Activated CD4-positive, CD25-positive, alpha-beta regulatory T cell treated with anti-CD3 and anti-CD28 coated beads, Interleukin-2, amount 50 U/mL, for 72 hours (primary cell): ENCODE measurements around the gene TPSB2.
"Not testable (repeated sequence)": the region's sequence is repeated elsewhere in the genome, so short reads cannot be mapped to it uniquely, and the experiment has no call there.

Source experiments
- DNase-seq: peaks from one replicate; pipeline ENCODE4 v3.0.0; 2021

Gene TPSB2

DNA sequence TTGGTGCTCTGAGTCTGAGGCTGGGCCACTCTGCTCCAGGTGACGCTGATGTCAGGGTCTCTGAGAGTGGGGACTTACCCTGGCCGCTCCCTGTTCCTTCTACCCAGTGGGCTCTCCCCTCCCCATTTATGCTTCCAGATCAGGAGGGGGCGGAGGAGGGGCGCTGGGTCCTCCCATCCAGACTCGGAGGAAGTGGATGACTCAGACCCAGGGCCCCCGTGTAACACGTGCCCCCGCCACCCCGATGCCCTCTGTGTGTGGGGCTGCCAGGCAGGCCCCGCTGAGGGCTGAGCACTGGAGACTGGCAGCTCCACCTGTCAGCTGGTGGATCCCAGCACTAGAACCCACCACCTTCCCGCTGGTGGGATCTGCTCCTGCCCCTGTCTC is at the start of gene TPSB2:
TSS of gene TPSB2 (minus strand) at position 101 of the 387 bp plus-strand sequence. CDS start 233 bp downstream, outside the sequence.
- DNase-seq, result not testable (repeated sequence)

DNA sequence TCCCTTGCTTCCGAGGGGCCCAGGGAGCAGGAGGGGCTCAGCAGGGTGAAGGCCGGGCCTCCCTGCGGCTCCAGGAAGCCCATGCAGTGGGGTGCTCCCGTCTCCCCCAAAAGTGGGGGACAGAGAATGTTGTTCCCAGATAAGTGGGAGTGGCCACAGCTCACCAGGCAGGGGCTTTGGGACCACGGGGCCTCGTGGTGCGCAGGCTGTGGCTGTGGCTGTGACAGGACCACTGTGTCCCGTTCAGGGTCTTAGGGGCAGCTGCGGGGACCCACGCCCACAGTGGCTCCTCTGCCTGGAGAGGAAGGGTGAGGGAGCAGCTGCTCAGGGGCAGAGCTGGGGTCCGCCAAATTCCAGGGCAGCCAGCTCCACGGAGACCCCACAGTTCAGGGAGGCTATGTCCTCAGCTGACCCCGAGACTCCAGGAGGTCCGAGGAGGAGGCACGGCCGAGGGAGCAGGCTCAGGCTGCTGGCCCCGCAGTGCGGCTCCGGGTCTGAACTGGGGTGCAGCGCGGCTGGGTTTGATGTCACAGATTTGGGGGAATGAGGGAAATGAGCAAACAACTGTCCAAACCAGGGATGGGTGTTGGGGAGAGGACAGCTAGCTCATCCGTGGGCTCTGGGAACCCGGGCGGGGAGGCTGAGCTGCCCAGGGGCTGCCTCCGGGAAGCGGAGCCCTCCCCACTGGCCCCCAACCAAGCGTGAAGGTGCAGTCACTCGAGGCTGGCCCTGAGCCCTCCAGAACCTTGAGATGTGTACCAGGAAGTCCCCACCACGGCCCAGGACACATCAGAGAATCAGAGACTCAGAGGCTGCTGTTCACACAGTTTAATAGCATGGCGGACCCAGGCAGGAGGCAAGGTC is 49.3 kb upstream of the TPSB2 start:
- no peak for DNase-seq

DNA sequence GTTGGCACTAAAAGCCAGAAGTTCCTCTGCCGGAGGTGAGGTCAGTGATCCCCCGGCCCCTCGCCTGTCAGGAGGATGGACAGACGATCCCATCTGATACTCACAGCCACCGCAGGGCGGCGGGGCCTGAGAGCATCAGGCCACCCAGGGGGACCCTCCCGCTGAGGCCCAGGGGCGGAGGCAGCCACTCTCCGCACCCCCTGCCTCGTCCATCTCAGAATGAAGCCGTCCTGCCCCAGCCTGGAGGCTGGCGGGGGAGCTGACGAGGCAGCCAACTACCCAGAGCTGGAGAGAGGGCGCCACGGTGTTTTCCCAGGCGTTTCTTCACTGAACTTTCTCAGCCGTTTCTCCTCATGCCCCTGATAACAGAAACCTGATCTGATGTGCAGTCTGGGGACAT is 48.5 kb upstream of the TPSB2 start:
- no peak for DNase-seq

DNA sequence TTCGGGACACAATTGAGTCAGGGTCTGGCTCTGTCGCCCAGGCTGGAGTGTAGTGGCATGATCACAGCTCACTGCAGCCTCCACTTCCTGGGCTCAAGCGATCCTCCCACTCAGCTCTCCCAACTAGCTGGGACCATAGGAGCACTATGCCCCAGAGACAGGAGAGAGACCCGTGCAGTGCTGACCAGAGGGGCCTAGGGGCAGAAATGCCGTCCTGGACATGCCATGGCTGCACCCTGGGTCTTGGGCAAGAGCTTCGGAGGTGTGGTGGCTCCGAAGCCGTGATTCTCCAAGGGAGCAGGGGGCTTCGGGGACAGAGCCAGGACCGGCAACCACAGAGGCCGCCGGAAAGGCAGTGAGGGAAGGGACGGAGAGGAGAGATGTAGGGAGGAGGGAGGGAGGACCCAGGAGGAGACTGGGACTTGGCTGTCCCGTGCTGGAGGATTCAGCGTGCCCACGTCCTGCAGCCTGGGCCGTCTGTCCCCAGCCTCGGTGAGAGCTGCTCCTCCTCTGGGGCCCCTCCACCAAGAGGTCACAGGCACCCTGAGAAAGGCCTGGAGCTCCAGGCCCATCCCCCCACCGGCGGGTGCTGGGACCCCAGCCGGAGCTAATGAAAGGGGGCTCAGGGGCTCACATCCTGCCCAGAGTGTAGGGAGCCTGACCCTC is 47.8 kb upstream of the TPSB2 start:
- DNase-seq, result no peak

DNA sequence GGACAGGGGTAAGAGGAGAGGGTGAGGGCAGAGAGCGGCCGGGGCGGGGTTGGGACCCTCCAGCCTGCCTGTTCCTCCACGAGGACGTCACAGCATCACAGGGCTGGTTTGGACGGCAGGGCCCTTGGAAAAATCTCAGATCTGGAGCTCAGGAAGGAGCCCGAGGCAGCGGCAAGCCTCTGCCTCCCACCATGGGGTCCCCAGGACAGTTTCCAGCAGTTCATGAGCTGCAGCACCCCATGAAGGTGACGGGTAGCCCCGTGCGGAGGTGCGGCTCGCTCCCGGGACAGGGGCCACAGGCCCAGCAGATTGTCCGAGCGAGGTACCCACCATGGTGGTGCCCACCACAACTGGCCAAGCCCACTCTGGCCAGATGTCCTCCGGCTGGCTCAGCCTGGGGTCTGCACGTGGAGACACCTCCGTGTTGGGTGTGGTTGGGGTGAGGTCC is 47.2 kb upstream of the TPSB2 start:
- no peak for DNase-seq

DNA sequence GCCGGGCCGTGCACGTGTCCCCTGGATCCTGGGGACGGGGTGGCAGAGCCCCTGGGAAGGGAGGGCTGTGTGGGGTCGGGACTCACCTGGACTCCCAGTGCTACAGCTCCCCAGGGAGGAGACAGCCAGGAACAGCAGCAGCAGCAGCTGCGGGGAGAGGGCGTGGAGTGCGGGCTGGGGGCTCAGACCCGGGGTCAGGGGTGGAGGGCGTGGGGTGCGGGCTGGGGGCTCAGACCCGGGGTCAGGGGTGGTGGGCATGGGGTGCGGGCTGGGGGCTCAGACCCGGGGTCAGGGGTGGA is 46.5 kb upstream of the TPSB2 start:
- DNase-seq, result no peak

DNA sequence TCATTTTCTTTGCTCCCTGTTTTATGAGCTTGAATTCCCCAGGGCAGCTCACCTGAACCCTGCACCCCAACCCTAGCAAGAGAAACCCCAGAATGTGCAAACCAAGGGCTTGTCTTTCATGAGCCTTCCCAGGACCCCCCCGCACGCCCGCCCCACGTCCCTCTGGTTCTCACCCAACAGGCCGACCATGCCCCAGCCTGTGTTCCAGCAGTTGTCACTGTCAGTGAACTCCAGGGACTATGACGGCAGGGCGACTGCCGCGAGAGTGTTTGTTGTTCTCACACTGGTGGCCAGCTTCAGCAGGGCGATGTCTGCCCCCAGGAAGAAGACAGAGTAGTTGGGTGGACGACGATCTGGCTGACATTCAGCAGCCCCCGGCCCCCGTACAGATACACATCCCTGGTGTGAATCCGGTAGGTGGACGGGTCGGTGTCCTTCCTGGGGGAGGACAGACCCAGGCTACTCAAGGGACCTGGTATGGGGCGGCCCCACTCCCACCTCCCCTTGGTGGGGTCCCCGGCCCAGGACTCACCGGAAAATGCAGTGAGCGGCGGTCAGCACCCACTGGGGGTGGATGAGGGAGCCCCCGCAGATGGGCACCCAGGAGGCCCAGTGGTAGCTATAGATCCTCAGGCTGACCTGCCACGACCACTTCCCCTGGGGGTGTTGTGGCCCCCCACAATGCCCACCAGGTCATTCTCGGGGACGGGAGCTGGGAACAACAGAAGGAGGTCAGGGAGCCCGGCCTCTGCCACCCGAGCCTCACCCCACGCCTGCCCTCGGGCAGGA is 46.0 kb upstream of the TPSB2 start:
- no peak for DNase-seq

DNA sequence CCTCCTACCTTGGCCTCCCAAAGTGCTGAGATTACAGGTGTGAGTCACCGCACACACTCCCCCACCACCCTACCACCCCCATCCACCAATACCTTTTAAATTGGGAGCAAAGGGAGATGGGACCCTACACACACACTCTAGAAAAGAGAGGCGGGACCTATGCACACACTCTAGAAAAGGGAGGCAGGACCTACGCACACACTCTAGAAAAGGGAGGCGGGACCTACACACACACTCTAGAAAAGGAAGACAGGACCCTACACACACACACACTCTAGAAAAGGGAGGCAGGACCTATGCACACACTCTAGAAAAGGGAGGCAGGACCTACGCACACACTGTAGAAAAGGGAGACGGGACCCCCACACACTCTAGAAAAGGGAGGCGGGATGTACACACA is 44.8 kb upstream of the TPSB2 start:
- no peak for DNase-seq

DNA sequence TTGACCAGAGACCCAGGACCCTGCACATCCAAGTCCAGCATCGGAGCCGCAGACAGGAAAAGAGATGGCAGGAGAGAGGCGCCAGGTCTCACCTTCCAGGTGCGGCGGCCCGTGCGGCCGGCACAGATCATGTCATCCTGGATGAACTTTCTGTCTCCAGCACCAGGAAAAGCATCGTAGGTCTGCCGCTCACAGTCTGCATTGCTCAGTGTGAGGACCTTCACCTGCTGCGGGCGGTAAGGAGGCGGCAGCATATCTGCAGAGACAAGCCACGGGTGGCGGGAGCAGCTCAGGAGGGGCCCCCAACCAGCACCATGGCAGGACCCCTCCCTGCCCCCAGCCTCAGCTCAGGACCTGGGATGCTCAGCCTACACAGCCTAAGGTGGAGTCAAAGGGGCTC is 43.8 kb upstream of the TPSB2 start:
- DNase-seq, result no peak

DNA sequence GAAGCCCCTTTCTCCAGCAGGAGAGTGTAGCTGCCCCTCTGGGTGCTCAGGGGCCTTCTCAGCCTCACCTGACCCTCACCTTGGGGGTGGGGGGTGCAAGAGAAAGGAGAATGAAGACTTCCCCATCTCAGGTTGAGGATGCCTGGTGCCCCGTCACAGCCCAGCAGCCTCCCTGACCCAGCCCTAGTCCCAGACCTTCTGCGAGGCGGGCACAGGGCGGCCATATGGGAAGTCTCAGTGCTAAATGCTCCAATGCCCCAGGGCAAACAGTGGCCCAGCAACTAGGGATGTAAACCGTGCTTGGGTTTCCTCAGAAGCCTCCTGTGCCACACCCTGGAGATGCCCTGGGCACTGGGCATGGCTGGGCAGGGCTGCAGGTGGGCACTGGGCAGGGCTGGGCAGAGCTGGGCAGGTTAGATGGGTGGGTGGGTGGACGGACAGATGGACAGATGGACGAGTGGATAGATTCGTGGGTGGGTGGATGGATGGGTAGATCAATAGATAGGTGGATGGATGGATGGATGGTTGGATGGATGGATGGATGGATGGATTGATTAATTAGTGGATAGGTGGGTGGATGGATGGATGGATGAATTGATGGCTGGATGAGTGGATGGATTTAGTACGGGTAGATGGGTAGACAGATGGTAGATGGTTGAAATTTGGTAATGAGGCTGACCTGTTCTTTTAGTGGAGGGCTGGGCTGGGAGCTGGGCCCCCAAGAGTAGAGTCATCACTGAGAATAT is 42.6 kb upstream of the TPSB2 start:
- DNase-seq, result no peak

DNA sequence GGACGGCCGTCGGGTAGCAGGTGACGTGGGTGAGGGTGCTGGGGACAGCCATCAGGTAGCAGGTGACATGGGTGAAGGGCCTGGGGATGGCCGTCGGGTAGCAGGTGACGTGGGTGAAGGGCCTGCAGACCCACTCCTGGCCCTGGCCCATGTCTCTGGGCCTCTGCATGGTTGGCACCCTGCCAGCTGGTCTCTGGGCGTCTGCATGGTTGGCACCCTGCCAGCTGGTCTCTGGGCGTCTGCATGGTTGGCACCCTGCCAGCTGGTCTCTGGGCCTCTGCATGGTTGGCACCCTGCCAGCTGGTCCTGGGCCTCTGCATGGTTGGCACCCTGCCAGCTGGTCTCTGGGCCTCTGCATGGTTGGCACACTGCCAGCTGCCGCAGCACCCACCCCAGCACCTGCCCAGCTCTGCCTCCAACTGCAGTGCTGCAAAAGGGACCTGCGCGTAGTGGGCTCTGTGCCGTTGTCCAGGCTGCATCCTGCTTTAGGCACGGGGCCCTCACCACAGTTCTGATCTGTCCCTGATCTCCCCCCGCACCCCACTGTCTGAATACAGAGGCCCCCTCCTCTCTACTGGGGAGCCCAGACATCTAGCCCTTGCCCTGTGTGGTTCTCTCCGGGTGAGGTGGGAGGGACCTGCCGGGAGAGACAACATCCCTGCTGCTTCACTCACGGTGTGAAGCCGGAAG is 41.9 kb upstream of the TPSB2 start:
- DNase-seq, result not testable (repeated sequence)

DNA sequence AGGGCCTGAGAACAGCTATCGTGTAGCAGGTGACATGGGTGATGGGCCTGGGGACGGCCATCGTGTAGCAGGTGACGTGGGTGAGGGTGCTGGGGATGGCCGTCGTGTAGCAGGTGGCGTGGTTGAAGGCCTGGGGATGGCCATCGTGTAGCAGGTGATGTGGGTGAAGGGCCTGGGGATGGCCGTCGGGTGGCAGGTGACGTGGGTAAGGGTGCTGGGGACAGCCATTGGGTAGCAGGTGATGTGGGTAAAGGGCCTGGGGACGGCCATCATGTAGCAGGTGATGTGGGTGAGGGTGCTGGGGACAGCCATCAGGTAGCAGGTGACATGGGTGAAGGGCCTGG is 41.4 kb upstream of the TPSB2 start:
- DNase-seq, result no peak

DNA sequence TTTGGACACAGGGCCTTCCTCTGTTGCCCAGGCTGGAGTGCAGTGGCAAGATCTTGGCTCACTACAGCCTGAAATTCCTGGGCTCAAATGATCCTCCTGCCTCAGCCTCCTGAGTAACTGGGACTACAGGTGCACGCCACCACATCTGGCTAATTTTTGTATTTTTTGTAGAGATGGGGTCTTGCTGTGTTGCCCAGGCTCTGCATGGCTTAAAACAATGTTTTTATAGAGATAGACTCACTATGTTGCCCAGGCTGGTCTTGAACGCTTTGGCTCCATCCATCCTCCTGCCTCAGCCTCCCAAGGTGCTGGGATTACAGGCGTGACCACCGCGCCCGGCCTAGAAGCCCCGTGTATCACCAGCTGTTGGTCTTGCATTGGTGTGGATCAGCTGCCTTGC is 39.4 kb upstream of the TPSB2 start:
- DNase-seq, result not testable (repeated sequence)

DNA sequence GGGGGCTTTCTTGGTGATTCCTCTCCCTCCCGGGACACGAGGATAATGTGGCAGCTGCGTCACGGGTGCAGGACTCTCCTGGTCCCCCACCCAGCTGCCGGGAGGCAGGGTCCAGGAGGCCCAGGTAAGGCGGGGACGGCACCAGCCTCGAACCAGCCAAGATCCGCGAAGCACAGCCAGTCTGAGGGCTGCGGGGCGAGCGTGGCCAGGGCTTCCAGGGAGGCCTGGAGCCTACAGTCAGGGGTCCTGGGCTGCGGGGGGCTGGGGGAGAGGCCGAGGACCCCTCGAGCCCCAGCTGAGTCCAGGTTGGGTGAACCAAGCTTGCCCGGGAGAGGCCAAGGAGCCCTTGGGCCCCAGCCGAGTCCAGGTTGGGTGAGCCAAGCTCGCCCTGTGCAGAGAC is 35.8 kb upstream of the TPSB2 start:
- no peak for DNase-seq

DNA sequence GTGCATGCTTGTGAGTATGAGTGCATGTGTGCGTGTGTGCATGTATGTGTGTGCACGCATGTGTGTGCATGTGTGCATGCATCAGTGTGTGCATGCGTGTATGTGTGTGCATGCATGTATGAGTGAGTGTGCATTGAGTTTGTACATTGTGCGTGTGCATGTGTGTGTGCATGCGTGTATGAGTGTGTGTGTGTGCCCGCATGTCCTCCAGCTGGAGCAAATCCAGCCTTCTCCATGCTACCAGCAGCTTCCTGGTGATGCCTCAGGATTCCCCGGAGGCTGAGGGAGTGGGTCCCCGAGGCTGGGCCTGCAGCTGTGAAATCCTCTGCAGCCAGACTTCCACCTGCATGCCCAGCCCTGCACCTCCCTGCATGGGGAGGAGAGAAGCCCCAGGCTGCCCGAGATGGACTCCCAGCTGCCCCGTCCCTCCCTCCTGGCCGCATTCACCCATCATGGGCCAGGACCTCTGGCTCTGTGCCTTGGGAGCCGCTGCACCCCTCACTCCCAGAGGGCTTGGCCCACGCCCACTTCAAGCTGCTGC is 35.2 kb upstream of the TPSB2 start:
- DNase-seq, result no peak

DNA sequence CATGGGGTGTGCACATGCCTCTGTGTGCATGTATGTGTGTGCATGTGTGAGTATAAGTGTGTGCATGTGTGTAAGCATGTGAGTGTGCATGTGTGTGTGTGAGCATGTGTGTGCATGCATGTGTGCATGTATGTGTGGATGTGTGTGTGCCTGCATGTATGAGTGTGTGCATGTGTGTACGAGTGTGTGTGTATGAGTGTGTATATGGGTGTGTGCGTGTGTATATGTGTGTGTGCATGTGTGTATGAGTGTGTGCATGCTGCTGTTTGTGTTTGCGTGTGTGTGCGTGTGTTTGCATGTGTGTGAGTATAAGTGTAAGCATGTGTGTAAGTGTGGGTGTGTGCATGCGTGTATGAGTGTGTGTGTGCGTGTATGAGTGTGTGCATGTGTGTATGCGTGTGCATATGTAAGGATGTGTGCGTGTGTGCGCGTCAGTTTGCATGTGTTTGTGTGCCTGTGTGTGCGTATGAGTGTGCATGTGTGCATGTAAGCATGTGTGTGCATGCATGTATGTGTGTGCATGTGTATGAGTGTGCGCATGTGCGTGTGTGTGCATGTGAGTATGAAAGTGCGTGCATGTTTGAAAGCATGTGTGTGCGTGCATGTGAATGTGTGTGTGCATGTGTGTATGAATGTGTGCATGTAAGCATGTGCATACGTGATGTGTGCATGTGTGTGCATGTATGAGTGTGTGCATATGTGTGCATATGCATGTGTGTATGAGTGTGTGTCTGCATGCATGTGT is 34.5 kb upstream of the TPSB2 start:
- no peak for DNase-seq

DNA sequence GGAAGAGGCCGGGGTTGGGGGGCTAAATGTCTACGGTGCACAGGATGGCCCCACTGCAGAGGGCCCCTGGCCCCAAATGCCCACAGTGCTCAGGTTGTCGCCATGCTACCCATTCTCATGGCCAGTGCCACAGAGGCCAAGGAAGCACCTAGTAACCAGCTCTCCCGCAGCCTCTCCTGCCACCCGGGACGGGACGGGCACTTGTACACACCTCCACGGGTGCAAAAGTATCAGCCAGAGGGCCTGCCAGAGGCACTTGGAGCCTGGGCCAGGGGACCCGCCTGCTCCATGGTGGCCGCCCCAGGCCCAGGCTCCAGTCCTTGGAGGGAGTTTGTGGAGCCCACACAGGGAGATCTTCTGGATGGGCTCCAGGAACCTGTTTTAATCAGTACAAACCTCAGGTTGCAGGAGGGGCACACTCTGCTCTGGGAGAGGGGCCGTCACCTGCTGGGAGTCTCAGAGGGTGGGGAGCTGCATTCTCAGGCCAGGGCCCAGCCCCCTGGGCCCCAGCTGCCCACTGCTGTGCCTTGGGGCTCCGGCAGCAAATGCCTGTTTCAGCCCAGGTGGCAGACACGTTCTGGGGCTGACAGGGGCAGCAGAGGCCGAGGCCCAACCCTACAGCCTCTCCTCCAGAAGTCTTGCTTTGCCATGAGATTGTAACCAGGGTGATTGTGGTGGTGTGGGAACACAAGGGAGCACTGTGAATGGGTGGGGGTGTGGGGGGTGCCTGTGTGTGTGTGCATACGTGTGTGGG is 33.8 kb upstream of the TPSB2 start:
- no peak for DNase-seq

DNA sequence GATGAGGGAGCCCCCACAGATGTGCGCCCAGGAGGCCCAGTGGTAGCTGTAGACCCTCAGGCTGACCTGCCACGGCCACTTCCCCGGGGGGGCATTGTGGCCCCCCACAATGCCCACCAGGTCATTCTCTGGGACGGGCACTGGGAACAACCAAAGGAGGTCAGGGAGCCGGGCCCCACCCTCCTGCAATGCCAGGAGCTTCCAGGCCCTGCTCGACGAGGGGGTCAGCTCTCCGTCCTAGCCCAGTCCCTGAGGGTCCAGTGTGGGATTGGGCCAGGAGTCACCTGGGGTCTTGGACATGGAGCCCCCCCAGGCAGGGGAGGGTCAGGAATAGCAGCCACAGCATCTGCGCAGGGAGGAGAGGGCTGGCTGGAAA is 32.9 kb upstream of the TPSB2 start:
- DNase-seq, result no peak

DNA sequence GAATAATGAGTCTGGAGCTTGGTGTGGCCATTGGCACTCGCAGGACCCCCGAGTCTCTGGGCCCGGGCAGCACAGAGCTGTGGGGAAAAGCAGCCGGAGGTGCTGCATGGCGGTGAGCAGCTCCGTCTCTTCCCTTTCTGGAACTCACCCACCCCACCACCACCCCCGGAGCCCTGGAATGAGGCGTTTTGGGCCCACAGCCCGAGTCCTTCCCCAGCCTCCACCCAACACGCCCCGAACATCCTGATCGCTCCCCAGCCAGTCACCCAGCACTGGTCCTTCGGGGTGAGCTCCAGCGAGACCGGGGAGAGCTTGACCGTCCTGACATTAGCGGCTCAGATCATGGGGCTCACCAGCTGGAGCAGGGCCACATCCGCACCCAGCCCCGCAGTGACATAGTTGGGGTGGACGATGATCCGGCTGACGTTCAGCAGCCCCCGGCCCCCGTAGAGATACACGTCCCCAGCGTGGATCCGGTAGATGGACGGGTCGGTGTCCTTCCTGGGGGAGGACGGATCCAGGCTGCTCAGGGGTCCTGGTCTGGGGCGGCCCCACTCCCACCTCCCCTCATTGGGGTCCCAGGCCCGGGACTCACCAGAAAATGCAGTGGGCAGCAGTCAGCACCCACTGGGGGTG is 32.3 kb upstream of the TPSB2 start:
- DNase-seq, result no peak
